Activated CD4-positive, alpha-beta T cell treated with anti-CD3 and anti-CD28 coated beads, Interleukin-2, amount 50 U/mL, for 24 hours (primary cell): ENCODE measurements around the gene AHNAK.

ENCODE experiments used
- DNase-seq, 2 donors: peaks; one replicate each; pipeline ENCODE4 v3.0.0-alpha.2; 2020; ENCODE audit warnings: low read depth in 1 of 2, low spot score in 1 of 2

AHNAK gene

GRCh38 chr11:62435846-62436660 lies 110.6 kb downstream of the AHNAK start:
- no peak for DNase-seq

GRCh38 chr11:62433904-62434276 lies 112.7 kb downstream of the AHNAK start:
- no peak for DNase-seq

GRCh38 chr11:62433141-62433903 lies 113.3 kb downstream of the AHNAK start:
- no peak for DNase-seq

- no peak for DNase-seq
Measured at GRCh38 chr11:62432695-62433094, 113.9 kb downstream of the AHNAK start.

GRCh38 chr11:62431171-62431901 lies 115.3 kb downstream of the AHNAK start:
- no peak for DNase-seq

GRCh38 chr11:62430425-62430824 lies 116.2 kb downstream of the AHNAK start:
- DNase-seq: no peak

GRCh38 chr11:62428871-62429560 lies 117.6 kb downstream of the AHNAK start:
- DNase-seq: no peak

GRCh38 chr11:62427630-62428233 lies 118.9 kb downstream of the AHNAK start:
- no peak for DNase-seq

GRCh38 chr11:62423012-62423411 lies 123.6 kb downstream of the AHNAK start:
- no peak for DNase-seq

GRCh38 chr11:62421996-62422395 lies 124.6 kb downstream of the AHNAK start:
- no peak for DNase-seq

- DNase-seq: no peak
Measured at GRCh38 chr11:62420882-62421281, 125.7 kb downstream of the AHNAK start.

GRCh38 chr11:62419943-62420342 lies 126.7 kb downstream of the AHNAK start:
- no peak for DNase-seq

- no peak for DNase-seq
Measured at GRCh38 chr11:62419314-62419929, 127.2 kb downstream of the AHNAK start.

- no peak for DNase-seq
Measured at GRCh38 chr11:62418733-62419132, 127.9 kb downstream of the AHNAK start, which contains the start of gene SCGB1A1. SCGB1A1 (plus strand) TSS chr11:62419033; CDS start chr11:62419096, 63 bp downstream.

GRCh38 chr11:62418136-62418535 lies 128.5 kb downstream of the AHNAK start:
- DNase-seq: no peak

- no peak for DNase-seq
Measured at GRCh38 chr11:62416596-62416995, 130.0 kb downstream of the AHNAK start.

- DNase-seq: no peak
Measured at GRCh38 chr11:62413060-62413696, 133.4 kb downstream of the AHNAK start.

- DNase-seq: no peak
Measured at GRCh38 chr11:62411524-62411923, 135.1 kb downstream of the AHNAK start.

GRCh38 chr11:62410972-62411371 lies 135.6 kb downstream of the AHNAK start:
- no peak for DNase-seq

GRCh38 chr11:62409831-62410230 lies 136.8 kb downstream of the AHNAK start:
- no peak for DNase-seq
